HEK293 (cell line): ENCODE measurements around the gene SORCS3.

Experiments
- CTCF ChIA-PET: fragments of 350-600 bp; formaldehyde crosslinking; extraction: SDS; loops from one replicate; lab custom pipeline; 2021; ENCODE audit warnings: antibody characterized with exemption; lab: Yijun Ruan, JAX
- POLR2A ChIA-PET: fragments of 300-600 bp; formaldehyde crosslinking; extraction: SDS; loops from one replicate; lab custom pipeline; 2020; ENCODE audit warnings: antibody characterized with exemption, inconsistent platforms; lab: Yijun Ruan, JAX
- H3K27ac ChIP-seq: fragments of 200-500 bp; sonication (Bioruptor generic); 2 replicates; pipeline ENCODE4 v1.5.1; 2014; ENCODE audit warnings: low read depth, low read length, control low read depth, inconsistent platforms; ENCODE audit errors: extremely low read depth
- H3K36me3 ChIP-seq, 2 experiments: fragments of 200-500 bp in 1 of 2; sonication (Bioruptor generic) in 1 of 2; 1 replicate in 1 of 2; 2 replicates in 1 of 2; pipeline ENCODE4 v1.5.1; 2014 to 2017; ENCODE audit warnings: inconsistent platforms in 2 of 2, low read length in 2 of 2; ENCODE audit not compliant: control insufficient read depth in 2 of 2, insufficient read depth in 1 of 2
- H3K4me1 ChIP-seq: fragments of 200-500 bp; sonication (Bioruptor generic); 2 replicates; pipeline ENCODE4 v1.5.1; 2014; ENCODE audit warnings: mild to moderate bottlenecking, low read length, inconsistent platforms; ENCODE audit not compliant: control insufficient read depth, insufficient read depth
- H3K4me3 ChIP-seq: 2 replicates; pipeline ENCODE4 v1.5.1; 2011; ENCODE audit warnings: low read depth, mild to moderate bottlenecking, control low read depth, low read length, moderate library complexity
- H3K9me3 ChIP-seq: fragments of 200-500 bp; sonication (Bioruptor generic); 2 replicates; pipeline ENCODE4 v1.5.1; 2014; ENCODE audit warnings: low read depth, low read length, inconsistent platforms; ENCODE audit not compliant: control insufficient read depth, insufficient read depth
- EGR2 ChIP-seq: fragments of 450-650 bp; formaldehyde crosslinking; IDR thresholded peaks from 2 replicates; pipeline ENCODE4 v1.5.1; 2016; ENCODE audit warnings: low read depth, missing biosample characterization, missing genetic modification characterization
- GLI2 ChIP-seq: fragments of 450-650 bp; formaldehyde crosslinking; IDR thresholded peaks from 2 replicates; pipeline ENCODE4; 2017; ENCODE audit warnings: missing biosample characterization, missing genetic modification characterization, low read depth, borderline replicate concordance
- HOXD13 ChIP-seq: sonication (generic); formaldehyde crosslinking; IDR thresholded peaks from 2 replicates; pipeline ENCODE4 v1.8.0; 2022; ENCODE audit warnings: missing genetic modification reagents, borderline replicate concordance
- SETDB1 ChIP-seq: IDR thresholded peaks from one replicate; pipeline ENCODE4 v1.6.1; 2017; ENCODE audit warnings: mild to moderate bottlenecking, low read length, moderate library complexity, mixed read lengths; ENCODE audit not compliant: insufficient read length
- ZBTB17 ChIP-seq: fragments of 450-650 bp; formaldehyde crosslinking; IDR thresholded peaks from 2 replicates; pipeline ENCODE4 v1.5.1; 2016; ENCODE audit warnings: missing biosample characterization, missing genetic modification characterization
- ZEB2 ChIP-seq: fragments of 450-650 bp; formaldehyde crosslinking; IDR thresholded peaks from 2 replicates; pipeline ENCODE4 v1.5.1; 2016; ENCODE audit warnings: missing biosample characterization, missing genetic modification characterization
- ZNF132 ChIP-seq: fragments of 450-650 bp; formaldehyde crosslinking; IDR thresholded peaks from 2 replicates; pipeline ENCODE4 v1.5.1; 2017; ENCODE audit warnings: missing biosample characterization, missing genetic modification characterization, borderline replicate concordance
- ZNF138 ChIP-seq: fragments of 450-650 bp; formaldehyde crosslinking; IDR thresholded peaks from 2 replicates; pipeline ENCODE4 v1.5.1; 2016; ENCODE audit warnings: missing biosample characterization, missing genetic modification characterization, borderline replicate concordance
- ZNF16 ChIP-seq: fragments of 450-650 bp; formaldehyde crosslinking; IDR thresholded peaks from 2 replicates; pipeline ENCODE4 v1.5.1; 2016; ENCODE audit warnings: low read depth, missing biosample characterization, missing genetic modification characterization
- ZNF202 ChIP-seq: fragments of 450-650 bp; formaldehyde crosslinking; IDR thresholded peaks from 2 replicates; pipeline ENCODE4 v1.5.1; 2016; ENCODE audit warnings: missing biosample characterization, missing genetic modification characterization, borderline replicate concordance
- ZNF223 ChIP-seq: fragments of 450-650 bp; formaldehyde crosslinking; IDR thresholded peaks from 2 replicates; pipeline ENCODE4 v1.5.1; 2016; ENCODE audit warnings: missing biosample characterization, missing genetic modification characterization
- ZNF23 ChIP-seq: fragments of 450-650 bp; formaldehyde crosslinking; IDR thresholded peaks from 2 replicates; pipeline ENCODE4 v1.5.1; 2016; ENCODE audit warnings: missing biosample characterization, missing genetic modification characterization, borderline replicate concordance
- ZNF274 ChIP-seq, 2 experiments: fragments of 200-500 bp in 1 of 2; fragments of 450-650 bp in 1 of 2; sonication (Bioruptor generic) in 1 of 2; formaldehyde crosslinking in 1 of 2; IDR thresholded peaks; 2 replicates each; pipeline versions ENCODE4 v1.5.1 to v1.6.1; 2014 to 2016; ENCODE audit warnings: borderline replicate concordance in 1 of 2, inconsistent platforms in 1 of 2, low read length in 1 of 2, missing biosample characterization in 1 of 2, missing genetic modification characterization in 1 of 2
- ZNF302 ChIP-seq: fragments of 450-650 bp; formaldehyde crosslinking; IDR thresholded peaks from 2 replicates; pipeline ENCODE4 v1.5.1; 2016; ENCODE audit warnings: missing biosample characterization, missing genetic modification characterization, low read depth
- ZNF423 ChIP-seq: fragments of 450-650 bp; formaldehyde crosslinking; IDR thresholded peaks from 2 replicates; pipeline ENCODE4 v1.5.1; 2016; ENCODE audit warnings: missing biosample characterization, missing genetic modification characterization
- ZNF433 ChIP-seq: fragments of 450-650 bp; formaldehyde crosslinking; IDR thresholded peaks from 2 replicates; pipeline ENCODE4 v1.5.1; 2016; ENCODE audit warnings: missing biosample characterization, missing genetic modification characterization, low read depth
- ZNF473 ChIP-seq: fragments of 450-650 bp; formaldehyde crosslinking; IDR thresholded peaks from 2 replicates; pipeline ENCODE4 v1.5.1; 2017; ENCODE audit warnings: missing biosample characterization, missing genetic modification characterization
- ZNF623 ChIP-seq: fragments of 450-650 bp; formaldehyde crosslinking; IDR thresholded peaks from 2 replicates; pipeline ENCODE4 v1.5.1; 2016; ENCODE audit warnings: missing biosample characterization, missing genetic modification characterization
- ZNF624 ChIP-seq: fragments of 450-650 bp; formaldehyde crosslinking; IDR thresholded peaks from 2 replicates; pipeline ENCODE4 v1.5.1; 2017; ENCODE audit warnings: missing biosample characterization, missing genetic modification characterization
- ZNF785 ChIP-seq: fragments of 450-650 bp; formaldehyde crosslinking; IDR thresholded peaks from 2 replicates; pipeline ENCODE4 v1.5.1; 2016; ENCODE audit warnings: missing biosample characterization, missing genetic modification characterization
- TF ChIP-seq, protein P1 (sequence below): fragments of 450-650 bp; formaldehyde crosslinking; IDR thresholded peaks from 2 replicates; pipeline ENCODE4 v1.5.1; 2017; ENCODE audit warnings: missing biosample characterization, missing genetic modification characterization
- TF ChIP-seq, protein P2 (sequence below): fragments of 450-650 bp; formaldehyde crosslinking; IDR thresholded peaks from 2 replicates; pipeline ENCODE4 v1.5.1; 2017; ENCODE audit warnings: missing biosample characterization, missing genetic modification characterization
- TF ChIP-seq, protein P3 (sequence below): fragments of 450-650 bp; formaldehyde crosslinking; IDR thresholded peaks from 2 replicates; pipeline ENCODE4 v1.5.1; 2016; ENCODE audit warnings: missing biosample characterization, missing genetic modification characterization, low read depth
- TF ChIP-seq, protein P4 (sequence below): fragments of 450-650 bp; formaldehyde crosslinking; IDR thresholded peaks from 2 replicates; pipeline ENCODE4 v1.5.1; 2016; ENCODE audit warnings: missing biosample characterization, missing genetic modification characterization

The SORCS3 gene

DNA sequence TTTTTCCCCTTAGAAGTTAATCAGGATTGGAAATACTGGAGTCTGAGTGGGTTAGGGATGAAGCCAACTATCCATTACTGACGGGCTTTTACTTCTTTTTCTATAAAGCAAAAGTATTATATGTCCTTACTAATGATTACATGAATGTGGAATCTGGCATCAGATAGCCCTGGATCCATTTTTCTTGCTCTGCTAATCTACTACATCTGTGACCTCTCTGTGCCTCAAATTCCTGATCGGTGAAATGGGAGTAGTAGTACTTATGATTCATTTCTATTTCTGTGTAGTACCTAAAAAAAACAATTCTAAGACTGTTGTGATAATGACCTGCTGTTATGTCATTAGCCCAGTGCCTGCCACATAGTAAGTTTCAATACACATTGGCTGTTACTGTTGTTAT lies 621.6 kb downstream of the SORCS3 start (continued):
- no peak for TF ChIP-seq ZNF138 (tag by site-specific recombination)
- TF ChIP-seq, protein P1, sequence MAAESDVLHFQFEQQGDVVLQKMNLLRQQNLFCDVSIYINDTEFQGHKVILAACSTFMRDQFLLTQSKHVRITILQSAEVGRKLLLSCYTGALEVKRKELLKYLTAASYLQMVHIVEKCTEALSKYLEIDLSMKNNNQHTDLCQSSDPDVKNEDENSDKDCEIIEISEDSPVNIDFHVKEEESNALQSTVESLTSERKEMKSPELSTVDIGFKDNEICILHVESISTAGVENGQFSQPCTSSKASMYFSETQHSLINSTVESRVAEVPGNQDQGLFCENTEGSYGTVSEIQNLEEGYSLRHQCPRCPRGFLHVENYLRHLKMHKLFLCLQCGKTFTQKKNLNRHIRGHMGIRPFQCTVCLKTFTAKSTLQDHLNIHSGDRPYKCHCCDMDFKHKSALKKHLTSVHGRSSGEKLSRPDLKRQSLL (tag by site-specific recombination), result no peak

DNA sequence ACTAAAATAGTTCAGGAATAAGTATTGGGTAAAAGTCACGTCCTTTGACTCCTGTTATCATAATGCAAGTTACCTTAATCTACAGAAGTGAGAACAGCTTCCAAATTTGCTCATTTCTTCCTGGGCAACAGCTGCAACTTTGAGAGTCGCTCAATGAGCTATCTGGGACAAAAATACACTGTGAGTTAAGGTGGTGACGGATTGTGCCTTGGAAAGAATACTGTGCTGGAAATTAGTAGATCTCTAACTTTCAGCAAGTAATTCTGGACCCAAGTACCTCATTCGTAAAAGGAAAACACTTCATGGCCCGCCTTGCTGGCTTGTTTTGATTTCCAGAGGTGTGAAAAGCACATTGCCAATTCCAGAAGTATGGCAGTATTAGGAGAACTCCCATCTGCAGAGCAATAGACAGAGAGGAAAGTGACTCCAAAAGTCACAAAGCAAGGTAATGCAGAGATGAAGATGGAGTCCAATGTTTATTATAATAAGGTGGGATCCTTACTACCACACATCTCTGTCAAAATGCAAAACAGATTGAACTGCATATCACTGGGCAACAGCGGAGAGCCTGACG lies 626.0 kb downstream of the SORCS3 start:
- Histone ChIP-seq H3K36me3 (no peaks in the 10 kb centered on the region), H3K9me3 (no peaks in the 10 kb centered on the region), H3K4me3 (no peak overlapping the region), H3K4me1 (no peaks in the 10 kb centered on the region), H3K27ac (no peak overlapping the region)
- CTCF ChIA-PET, result no interaction called here
- TF ChIP-seq ZNF302 (no peak), ZNF473 (tag by site-specific recombination) (no peak), ZNF423 (no peak), ZNF274 (IDR thresholded peaks at IDR 0.05; ENCODE audit: low read length) (no peak), ZNF274 (tag by site-specific recombination; IDR thresholded peaks at IDR 0.05; ENCODE audit: borderline replicate concordance) (no peak), ZNF623 (tag by site-specific recombination) (no peak), GLI2 (tag by site-specific recombination) (no peak), ZNF785 (tag by site-specific recombination) (no peak)
- POLR2A ChIA-PET, result no interaction called here

DNA sequence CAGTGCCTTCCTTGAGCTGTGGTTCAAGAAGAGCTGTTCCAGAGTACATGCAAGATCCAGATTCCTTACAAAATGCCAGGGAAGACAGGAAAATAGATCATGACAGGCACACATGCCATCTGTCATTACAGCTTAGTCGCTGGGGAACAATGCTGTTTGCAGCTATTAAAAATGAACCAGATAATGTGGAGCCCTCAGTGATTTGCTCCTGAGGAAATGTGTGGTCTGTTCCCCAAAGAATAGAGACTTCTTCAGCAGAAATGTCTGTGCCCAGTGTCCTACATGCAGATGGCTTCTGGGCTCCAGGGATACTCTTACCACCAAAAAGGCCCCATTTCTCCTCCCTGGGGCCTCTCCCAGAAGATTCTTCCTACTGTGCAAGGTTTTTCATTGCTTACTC lies 627.9 kb downstream of the SORCS3 start:
- ChIA-PET CTCF (no interaction called here), POLR2A (no interaction called here)
- Histone ChIP-seq H3K9me3 (no peaks in the 10 kb centered on the region), H3K27ac (no peak overlapping the region), H3K4me3 (no peak overlapping the region), H3K36me3 (no peaks in the 10 kb centered on the region), H3K4me1 (no peaks in the 10 kb centered on the region)
- TF ChIP-seq ZNF433 (tag by site-specific recombination) (no peak), ZNF624 (tag by site-specific recombination) (no peak), EGR2 (tag by site-specific recombination) (no peak), ZNF23 (tag by site-specific recombination) (no peak), ZNF202 (tag by site-specific recombination) (no peak), ZNF16 (tag by site-specific recombination) (no peak), ZNF132 (tag by site-specific recombination) (no peak), ZNF223 (tag by site-specific recombination) (no peak), ZBTB17 (tag by site-specific recombination) (no peak), ZEB2 (tag by site-specific recombination) (no peak), HOXD13 (CRISPR knock-in tag) (no peak), SETDB1 (no peak)
- TF ChIP-seq, protein P2, sequence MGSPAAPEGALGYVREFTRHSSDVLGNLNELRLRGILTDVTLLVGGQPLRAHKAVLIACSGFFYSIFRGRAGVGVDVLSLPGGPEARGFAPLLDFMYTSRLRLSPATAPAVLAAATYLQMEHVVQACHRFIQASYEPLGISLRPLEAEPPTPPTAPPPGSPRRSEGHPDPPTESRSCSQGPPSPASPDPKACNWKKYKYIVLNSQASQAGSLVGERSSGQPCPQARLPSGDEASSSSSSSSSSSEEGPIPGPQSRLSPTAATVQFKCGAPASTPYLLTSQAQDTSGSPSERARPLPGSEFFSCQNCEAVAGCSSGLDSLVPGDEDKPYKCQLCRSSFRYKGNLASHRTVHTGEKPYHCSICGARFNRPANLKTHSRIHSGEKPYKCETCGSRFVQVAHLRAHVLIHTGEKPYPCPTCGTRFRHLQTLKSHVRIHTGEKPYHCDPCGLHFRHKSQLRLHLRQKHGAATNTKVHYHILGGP, result no peak
- TF ChIP-seq, protein P3, sequence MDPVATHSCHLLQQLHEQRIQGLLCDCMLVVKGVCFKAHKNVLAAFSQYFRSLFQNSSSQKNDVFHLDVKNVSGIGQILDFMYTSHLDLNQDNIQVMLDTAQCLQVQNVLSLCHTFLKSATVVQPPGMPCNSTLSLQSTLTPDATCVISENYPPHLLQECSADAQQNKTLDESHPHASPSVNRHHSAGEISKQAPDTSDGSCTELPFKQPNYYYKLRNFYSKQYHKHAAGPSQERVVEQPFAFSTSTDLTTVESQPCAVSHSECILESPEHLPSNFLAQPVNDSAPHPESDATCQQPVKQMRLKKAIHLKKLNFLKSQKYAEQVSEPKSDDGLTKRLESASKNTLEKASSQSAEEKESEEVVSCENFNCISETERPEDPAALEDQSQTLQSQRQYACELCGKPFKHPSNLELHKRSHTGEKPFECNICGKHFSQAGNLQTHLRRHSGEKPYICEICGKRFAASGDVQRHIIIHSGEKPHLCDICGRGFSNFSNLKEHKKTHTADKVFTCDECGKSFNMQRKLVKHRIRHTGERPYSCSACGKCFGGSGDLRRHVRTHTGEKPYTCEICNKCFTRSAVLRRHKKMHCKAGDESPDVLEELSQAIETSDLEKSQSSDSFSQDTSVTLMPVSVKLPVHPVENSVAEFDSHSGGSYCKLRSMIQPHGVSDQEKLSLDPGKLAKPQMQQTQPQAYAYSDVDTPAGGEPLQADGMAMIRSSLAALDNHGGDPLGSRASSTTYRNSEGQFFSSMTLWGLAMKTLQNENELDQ (tag by site-specific recombination), result no peak
- TF ChIP-seq, protein P4, sequence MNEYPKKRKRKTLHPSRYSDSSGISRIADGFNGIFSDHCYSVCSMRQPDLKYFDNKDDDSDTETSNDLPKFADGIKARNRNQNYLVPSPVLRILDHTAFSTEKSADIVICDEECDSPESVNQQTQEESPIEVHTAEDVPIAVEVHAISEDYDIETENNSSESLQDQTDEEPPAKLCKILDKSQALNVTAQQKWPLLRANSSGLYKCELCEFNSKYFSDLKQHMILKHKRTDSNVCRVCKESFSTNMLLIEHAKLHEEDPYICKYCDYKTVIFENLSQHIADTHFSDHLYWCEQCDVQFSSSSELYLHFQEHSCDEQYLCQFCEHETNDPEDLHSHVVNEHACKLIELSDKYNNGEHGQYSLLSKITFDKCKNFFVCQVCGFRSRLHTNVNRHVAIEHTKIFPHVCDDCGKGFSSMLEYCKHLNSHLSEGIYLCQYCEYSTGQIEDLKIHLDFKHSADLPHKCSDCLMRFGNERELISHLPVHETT (tag by site-specific recombination), result no peak
